ENCODE results near the gene NR2F1-AS1. TPM values are rescaled to one million over a fixed set of nuclear protein-coding genes. Genes with fewer than 3 reads are reported as not detected.
A peak's percentile ranks its signal among the peaks of the same experiment; 100 is the strongest.

Gene NR2F1-AS1
- total RNA-seq, 1 donor from 2014 or later: 13.6 TPM

DNA sequence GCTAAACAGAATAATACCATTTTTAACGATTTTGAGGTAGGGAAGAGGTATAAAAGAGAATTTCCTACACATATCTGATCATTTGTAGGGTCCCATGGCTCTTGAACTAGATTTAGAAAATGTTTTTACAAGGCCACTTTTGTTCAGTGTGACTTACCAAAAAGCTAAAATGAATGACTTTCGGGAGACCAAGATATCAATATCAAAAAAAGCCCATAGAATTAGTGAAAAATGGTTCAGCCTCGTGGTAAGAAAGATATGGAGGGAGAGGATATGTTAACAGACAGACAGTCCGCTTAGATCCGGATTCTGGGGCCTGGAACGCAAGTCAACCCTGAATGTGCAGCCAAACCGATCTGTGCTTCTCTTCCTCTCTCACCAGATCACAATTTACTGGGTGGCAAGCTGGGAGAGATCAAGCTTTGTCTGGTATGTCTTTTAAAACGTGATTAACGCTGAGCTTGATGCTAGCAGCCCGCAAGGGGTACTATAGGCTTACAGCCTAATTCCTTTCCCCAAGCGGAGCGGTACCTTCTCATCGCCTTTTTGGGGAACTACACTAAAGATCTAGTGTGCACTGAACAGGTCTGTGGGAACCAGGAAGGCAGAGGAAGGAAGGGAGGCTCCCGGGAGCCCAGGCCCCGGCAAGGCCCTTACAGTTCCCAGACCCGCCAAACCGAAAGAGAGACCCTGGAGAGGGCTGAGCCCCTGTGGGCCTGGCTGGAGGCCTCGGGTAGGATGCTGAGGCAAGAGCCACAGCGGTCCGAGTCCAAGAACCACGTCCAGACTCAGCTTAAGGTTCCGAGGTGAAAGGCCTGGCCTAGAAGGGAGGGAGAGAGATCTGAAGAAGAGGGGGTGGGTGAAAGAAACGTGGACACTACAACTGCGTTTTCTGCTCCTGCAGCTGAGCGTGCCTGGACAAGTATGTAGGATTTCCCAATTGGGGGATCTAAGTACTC lies 2.9 kb downstream of the NR2F1-AS1 start:
- TF ChIP-seq, protein P1, sequence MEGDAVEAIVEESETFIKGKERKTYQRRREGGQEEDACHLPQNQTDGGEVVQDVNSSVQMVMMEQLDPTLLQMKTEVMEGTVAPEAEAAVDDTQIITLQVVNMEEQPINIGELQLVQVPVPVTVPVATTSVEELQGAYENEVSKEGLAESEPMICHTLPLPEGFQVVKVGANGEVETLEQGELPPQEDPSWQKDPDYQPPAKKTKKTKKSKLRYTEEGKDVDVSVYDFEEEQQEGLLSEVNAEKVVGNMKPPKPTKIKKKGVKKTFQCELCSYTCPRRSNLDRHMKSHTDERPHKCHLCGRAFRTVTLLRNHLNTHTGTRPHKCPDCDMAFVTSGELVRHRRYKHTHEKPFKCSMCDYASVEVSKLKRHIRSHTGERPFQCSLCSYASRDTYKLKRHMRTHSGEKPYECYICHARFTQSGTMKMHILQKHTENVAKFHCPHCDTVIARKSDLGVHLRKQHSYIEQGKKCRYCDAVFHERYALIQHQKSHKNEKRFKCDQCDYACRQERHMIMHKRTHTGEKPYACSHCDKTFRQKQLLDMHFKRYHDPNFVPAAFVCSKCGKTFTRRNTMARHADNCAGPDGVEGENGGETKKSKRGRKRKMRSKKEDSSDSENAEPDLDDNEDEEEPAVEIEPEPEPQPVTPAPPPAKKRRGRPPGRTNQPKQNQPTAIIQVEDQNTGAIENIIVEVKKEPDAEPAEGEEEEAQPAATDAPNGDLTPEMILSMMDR (IDR thresholded peaks at IDR 0.05; ENCODE audit: unreplicated experiment): no peak
- Mint-ChIP-seq H3K4me3 (no peak overlapping the region), H3K27ac (peak overlapping the region; percentile 87), H3K36me3 (no peaks in the 10 kb centered on the region), H3K27me3 (ENCODE audit: low read depth) (peaks cover 58% of the 10 kb centered on the region), H3K9me3 (no peaks in the 10 kb centered on the region), H3K4me1 (peaks cover 29% of the 10 kb centered on the region)
- peak in 1 of 2 experiments; percentile 39 for DNase-seq (ENCODE audit: low spot score in 2 of 2, unreplicated experiment in 2 of 2)

DNA sequence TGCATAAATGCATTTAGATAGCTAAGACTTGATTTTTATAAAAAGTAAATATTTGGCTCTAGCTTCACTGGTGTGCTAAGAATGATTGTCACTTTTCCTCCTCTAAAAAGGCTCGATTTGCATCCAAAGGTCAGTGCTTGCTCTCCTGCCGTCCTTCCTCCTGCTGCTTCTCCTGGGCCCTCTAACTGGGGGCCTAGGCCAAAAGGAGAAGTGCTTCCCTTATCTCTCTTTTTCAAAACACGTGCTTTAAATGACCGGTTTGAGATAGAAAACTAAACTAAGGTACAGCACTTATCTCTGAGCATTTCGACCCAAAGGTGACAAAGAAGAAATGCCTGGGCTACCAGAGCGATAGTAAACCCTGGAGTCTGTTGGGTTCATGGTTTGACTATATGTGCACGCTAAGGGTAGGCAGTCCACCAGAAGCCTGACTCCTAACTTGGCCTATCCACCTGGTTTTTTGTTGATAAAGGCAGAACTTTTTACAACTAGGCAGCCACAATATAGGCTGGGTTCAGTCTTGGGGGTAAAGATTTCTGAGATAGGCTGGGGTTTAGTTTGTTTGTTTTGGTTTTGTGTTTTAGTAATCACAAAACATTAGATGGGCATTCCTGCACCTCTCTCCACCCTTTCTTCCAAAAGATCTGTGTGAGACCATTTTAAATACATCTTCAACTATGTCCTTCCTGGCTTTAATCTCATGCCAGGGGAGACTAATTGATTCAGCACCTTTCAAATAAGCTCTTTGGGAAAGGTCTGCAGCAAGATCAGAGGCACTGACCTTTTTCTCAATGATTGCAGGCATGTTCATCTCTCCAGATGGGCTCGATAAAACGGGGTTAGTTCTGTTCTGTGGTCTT lies 3.8 kb downstream of the NR2F1-AS1 start:
- Mint-ChIP-seq H3K27ac (no peak overlapping the region), H3K27me3 (ENCODE audit: low read depth) (peaks cover 67% of the 10 kb centered on the region), H3K4me3 (no peak overlapping the region), H3K36me3 (no peaks in the 10 kb centered on the region), H3K9me3 (no peaks in the 10 kb centered on the region), H3K4me1 (peaks cover 38% of the 10 kb centered on the region)
- TF ChIP-seq, protein P1 (IDR thresholded peaks at IDR 0.05; ENCODE audit: unreplicated experiment): no peak
- DNase-seq (ENCODE audit: low spot score in 2 of 2, unreplicated experiment in 2 of 2): no peak

DNA sequence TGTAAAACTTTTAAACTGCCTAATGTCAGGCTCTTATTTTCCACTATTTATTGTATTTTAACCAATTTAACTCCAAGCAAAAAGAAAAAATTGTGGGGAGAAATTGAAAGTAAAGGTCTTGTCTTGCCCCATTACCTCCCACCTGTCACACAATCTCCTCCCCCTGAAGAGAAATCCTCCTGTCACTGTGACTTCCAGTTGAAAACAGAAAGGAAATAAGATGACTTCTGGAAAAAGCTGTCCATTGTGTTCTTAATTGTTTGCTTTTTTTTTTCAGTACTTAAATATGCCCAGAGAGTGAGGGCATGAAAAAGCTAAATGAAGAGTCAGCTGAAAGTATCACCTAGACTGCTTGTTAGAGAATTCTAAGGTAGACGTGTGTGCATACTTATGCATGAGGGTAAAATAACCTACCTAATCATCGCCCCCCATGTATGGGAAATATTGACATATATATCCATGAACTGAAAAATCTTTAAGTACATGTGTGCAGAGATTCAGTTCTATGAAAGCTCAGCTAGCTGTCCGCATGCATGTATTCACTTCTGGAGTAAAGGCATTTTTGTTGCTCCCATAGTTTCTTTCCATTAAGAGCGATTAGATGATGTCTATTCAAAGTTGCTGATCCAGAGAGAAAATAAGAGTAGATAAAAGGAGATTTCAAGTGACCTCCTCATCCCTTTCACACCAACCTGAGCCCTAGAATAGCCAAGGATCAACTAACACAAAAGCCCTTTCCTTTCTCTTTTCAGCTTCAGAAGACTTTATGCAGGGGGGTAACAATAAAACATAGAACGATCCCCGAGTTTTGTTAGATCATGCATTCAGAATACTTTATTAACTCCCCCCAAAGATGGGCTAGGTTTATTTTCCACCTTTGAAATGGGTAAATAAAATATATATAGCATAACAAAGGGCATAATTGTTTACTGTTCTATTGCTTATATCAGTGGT lies 5.3 kb downstream of the NR2F1-AS1 start:
- H3K27me3 Mint-ChIP-seq (ENCODE audit: low read depth): peaks cover 82% of the 10 kb centered on the region

DNA sequence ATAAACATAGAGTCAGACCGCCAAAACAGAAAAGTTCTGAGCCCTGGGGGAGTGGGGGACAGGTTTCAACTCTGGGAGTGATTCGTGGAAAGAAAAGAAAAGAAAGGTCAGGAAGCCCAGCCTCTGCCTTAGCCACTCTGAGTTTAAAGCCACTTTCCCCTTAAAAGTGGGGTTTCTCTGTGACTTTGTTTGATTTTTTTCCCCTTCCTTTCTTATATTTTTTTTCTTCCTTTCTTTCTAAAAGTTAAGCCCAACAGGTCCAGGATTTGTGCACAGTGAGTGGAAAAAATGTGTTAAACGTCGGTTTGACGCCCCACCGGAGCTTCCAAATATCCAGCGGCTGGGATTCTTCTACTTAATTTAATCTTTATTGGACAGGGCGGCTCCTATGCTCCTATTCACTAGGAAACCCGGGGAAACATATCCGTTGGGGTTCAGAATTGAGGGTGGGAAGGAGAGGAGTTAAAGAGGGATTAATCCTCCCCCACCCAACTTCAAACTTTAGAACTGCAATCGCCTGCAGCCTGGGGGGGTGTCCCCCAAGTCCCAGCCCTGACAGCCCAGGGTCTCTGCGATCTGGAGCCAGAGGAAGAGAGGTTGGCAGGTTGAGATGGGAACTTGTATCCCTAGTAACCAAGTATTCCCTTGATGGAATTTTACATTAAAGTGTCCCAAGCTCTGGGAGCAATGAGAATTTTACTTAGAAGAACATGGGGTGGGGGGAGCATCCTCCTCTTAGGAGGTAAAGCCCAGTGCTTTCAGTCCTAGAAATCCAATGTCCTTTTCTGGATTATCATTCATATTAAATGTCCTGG lies 6.3 kb downstream of the NR2F1-AS1 start:
- H3K36me3 Mint-ChIP-seq: no peaks in the 10 kb centered on the region
- no peaks in the 10 kb centered on the region for H3K9me3 Mint-ChIP-seq
- TF ChIP-seq, protein P1 (IDR thresholded peaks at IDR 0.05; ENCODE audit: unreplicated experiment): no peak
- H3K4me1 Mint-ChIP-seq: peaks cover 50% of the 10 kb centered on the region
- peaks cover 88% of the 10 kb centered on the region for H3K27me3 Mint-ChIP-seq (ENCODE audit: low read depth)
- no peak overlapping the region for H3K27ac Mint-ChIP-seq
- H3K4me3 Mint-ChIP-seq: no peak overlapping the region
- DNase-seq (ENCODE audit: low spot score in 2 of 2, unreplicated experiment in 2 of 2): no peak

More for the DNA sequence above, 5.3 kb downstream of the NR2F1-AS1 start:
- Mint-ChIP-seq H3K9me3 (no peaks in the 10 kb centered on the region), H3K36me3 (no peaks in the 10 kb centered on the region), H3K27ac (no peak overlapping the region), H3K4me3 (no peak overlapping the region), H3K4me1 (peaks cover 47% of the 10 kb centered on the region)
- TF ChIP-seq, protein P1 (IDR thresholded peaks at IDR 0.05; ENCODE audit: unreplicated experiment): no peak
- DNase-seq (ENCODE audit: low spot score in 2 of 2, unreplicated experiment in 2 of 2): no peak
